DLD1 (cell line): ENCODE data around the gene DAB1.

Source experiments
- in situ Hi-C: cut with HindIII; loops from 2 replicates; pipeline ENCODE4 v1.10.0; 2017; ENCODE audit warnings: low sequenced_read_pairs

Gene DAB1

DNA sequence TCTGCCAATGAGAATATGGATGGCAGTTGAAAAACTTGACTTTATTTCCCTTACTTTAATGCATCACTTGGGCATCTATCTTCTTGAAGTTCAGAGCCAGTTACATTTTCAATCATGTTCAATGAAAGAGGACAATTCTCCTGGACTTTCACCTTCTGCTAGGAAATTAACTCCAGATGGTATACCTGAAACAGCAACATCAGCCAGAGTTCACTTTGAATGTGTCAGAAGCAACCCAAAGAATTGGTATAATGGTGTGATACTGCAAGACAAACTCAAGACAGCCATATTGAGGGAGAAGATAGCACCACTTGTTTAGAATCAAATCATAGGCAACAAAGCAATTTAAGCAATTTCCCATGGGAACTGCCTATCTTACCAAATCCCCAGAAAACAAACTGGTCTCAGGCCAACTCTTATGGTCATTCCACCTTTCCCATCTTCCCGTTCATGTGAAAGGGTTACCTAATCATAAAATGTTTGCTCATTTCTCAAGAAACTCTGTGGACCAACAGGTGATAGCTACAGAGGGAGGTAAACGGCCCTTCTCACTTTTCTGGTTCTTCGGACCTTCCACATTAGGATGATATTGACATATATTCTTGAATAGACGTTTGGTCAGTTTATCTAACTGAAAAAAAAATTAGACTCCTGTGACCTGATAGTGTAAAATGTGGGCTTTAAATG is 428.3 kb downstream of the DAB1 start:
- in situ Hi-C loops = no loop called here

DNA sequence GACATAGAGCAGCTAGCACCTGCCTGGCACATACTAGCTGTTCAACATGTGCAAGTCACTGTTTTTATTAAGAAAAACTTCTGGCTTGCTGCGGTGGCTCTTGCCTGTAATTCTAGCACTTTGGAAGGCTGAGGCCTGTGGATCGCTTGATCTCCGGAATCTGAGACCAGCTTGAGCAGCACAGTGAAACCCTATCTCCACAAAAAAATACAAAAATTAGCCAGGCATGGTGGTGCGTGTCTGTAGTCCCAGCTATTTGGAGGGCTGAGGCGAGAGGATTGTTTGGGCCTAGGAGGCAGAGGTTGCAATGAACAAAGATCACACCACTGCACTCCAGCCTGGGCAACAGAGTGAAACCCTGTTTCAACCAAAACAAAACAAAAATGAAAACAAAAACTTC is 430.4 kb downstream of the DAB1 start:
- in situ Hi-C loops = no loop called here

DNA sequence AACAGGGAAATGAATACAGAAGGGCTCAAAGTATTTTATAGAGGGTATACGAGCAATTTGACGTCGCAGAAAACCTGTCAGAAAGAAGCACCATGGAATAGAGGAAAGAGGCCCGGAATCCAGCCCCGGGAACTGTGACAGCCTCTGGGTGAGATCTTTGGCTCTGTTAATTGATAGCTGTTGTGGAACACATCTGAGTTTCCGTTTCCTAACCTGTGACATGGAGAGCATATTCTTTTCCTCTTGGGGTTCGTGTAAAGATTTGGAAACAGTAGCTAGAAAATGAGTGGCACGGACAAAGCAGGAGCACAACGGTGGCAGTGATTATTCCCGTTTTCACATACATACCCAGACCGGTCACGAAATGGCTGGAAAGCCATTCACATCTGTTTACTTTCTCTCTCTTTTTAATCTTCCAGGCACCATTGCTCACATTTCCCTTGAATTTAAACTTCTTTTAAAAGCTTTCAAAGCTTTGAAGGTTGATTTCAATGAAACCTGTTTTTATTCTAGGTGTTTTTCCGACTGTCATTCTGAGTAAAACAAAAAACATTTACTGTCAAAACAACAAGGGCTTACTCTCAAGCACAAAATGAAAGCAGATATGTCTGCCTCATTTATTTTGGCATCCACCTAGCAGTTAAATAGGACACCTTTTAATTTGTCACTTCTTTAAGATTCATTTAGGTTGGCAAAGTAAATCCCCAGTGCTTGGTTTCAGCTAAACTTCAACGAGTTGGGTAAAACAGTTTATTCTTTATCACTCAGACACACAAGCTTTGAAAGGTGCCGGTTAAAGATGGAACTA is 431.3 kb downstream of the DAB1 start:
- in situ Hi-C loops = no loop called here

DNA sequence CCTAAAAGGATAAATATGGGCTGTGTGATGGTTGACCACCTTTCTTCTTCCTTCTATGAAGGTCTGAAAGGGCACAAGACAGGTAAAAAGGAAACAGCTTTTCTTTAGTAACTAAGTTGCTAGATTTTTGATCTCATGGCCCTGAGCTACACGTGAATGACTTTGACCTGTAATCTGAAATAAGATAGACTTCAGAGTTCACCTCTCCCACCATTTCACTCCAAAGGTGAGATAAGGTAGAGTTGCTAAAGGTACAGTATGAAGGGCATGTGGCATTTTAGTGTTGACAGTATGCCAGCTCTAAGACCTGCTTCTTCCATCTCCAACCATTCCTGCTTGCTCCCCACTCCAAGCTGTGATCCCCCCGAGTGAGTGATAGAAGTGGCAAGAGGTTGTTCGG is 432.3 kb downstream of the DAB1 start:
- in situ Hi-C loops = no loop called here

DNA sequence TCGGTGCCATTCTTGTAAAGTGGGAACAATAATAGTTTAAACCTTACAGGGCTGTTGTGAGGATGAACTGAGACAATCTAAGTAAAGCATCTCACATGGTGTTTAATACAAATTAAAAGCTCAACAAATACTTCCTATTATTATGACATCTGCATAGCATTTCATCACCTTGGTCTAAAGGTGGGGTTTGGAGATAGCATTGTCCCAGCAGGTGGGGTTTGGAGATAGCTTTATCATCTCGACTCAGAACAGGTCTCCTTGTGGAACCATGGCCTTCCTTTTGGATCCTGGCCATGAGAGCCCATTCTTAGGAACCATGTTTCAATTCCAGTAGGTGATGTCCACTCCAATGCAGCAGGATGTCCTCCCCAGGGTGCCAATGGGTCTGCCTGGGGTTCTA is 437.5 kb downstream of the DAB1 start:
- in situ Hi-C loops = no loop called here

DNA sequence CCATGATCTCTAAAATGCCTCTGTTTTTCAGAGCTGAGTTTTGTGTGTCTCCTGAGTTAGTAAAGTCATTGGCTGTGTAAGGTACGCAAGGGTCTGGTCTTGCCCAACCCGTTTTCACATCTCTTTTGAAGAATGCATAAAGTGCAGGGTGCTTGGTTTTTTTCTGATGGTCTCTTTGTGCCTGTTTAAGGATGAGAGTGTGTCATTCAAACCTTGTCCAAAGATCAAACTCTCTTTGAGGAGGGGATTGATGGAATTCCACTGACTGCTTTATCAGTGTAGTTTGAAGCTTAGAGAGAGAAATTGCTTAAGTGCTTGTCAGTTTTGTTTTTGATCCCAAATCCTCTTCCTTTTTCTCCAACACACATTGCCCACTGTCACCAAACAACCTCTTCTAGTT is 438.0 kb downstream of the DAB1 start:
- in situ Hi-C loops = no loop called here

GRCh38 chr1:56983484-56983883 is 440.4 kb downstream of the DAB1 start:
- in situ Hi-C loops = no loop called here

DNA sequence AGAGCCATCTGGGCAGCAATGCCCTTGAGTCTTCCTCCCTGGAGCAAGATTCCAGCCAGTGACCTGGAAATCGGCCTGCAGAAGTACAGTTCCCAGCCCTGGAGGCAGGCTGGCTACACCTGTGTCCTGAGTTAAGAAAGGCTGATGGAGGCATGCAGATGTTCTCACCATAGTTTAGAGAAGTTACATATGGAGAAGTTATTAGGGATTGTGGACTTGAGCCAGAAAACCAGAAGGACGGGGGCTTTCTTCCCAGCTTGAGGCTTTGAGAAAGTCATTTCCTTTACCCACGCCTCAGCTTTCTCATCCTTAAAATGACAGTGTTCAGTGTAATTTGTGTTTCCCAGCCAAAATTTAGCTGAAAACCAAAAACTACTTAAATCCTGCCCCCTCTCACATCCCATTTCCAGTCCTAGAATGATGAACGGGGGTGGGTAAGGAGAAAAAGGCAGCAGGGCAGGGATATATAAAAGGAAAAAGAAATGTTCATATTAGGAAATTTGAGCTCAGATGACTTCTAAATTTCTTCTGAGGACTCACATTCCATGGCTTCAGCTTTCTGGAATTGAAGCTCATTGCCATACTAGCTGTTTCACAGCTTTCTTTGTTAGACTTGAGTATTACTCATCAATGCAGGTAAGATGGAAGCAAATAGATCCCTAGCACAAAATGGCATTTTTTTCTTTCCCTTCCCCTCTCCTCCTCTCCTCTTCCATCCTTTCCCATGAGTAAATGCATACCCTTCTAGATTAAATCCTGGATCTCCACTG is 443.7 kb downstream of the DAB1 start:
- in situ Hi-C loops = no loop called here

GRCh38 chr1:56978819-56979218 is 445.0 kb downstream of the DAB1 start:
- in situ Hi-C loops = no loop called here

DNA sequence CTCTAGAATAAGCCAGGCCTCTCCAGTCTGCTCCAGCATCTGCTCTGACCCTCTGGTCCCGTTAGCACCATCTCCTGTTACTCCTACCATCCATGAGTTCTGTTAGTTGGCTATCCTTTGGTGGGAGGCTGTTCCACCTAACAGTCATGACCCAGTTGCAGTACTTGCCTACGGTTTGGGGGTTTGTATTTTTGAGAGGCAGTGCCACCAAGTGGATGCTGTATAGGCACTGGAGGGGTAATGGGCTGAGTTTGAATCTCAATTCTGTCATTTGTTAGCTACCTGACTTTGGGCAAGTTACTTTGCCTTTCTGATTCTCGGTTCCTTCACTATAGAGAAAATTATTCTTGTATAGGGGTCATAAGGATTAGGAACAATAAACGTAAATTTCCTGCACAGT is 445.9 kb downstream of the DAB1 start:
- in situ Hi-C loops = no loop called here

DNA sequence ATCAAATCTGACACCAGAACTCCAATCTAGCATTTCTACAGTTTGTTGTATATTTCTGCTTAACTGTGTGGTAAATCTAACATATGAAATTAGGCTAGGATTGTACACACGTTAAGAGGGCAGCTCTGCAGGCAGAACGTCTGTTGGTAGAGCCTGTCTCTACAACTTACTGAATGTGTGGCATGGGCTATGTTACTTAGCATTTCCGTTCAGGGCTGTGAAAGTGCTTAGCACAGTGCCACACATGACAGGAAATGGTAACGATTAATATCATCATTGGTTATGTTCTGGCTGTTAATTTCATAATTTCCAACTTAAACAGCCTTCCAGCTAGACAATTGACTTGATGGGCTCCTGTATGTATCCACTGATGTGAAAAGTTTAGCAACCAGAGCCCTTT is 448.4 kb downstream of the DAB1 start:
- in situ Hi-C loops = no loop called here

DNA sequence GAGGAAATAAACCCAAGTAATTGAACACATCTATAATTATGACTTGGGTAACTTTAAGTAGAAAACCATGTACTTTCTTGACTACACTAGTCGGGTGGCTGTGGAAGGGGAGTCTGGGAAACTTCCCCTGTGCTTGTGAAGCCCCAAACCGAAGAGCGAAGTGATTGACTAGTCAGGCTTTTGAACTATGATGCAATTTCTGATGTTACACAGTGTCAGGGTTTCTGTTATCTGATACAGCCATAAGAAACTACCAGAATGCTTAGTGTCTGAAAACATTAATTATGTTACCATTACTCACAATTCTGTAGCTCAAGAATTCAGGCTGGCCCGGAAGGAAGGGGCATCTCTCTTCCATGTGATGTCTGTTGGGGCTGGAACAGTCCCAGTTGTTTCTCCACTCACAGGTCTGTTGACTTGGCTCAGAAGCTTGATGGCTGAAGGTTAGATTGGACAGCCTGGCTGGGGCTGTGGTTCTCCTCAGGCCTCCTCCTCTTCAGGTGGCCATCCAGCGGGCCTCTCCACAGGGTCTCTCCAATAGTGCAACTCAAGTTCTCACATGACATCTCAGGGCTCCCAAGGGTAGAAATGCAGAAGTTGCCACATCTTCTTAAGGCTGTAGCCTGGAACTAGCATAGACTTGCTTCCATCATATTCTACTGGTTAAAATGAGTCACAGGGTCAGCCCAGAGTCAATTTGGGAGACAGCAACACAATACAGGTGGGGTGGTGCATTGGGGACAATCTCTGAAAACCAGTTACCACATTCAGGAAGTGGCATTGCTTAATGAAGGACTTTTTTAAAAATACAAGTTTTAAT is 449.7 kb downstream of the DAB1 start:
- in situ Hi-C loops = no loop called here

DNA sequence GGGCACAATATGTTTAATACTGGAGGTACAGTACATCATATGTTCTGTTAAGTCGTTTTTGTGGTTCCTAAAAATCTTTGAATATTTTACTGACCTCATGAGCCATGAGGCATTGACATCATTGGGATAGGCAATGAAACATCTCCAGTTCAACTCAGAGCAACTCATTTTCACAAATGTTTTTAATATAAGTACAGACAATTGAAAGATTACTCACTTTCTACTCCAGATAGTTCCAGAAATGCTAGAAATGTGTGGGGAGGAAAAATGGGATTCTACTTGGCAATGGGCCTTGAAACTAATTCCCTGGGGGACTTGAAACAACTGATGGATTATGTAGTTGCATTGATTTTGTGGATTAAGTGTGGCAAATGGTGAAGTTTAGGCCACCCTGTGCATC is 450.9 kb downstream of the DAB1 start:
- in situ Hi-C loops = no loop called here

- in situ Hi-C loops = no loop called here
These were observed 453.6 kb downstream of the DAB1 start for GRCh38 chr1:56970280-56970679.

DNA sequence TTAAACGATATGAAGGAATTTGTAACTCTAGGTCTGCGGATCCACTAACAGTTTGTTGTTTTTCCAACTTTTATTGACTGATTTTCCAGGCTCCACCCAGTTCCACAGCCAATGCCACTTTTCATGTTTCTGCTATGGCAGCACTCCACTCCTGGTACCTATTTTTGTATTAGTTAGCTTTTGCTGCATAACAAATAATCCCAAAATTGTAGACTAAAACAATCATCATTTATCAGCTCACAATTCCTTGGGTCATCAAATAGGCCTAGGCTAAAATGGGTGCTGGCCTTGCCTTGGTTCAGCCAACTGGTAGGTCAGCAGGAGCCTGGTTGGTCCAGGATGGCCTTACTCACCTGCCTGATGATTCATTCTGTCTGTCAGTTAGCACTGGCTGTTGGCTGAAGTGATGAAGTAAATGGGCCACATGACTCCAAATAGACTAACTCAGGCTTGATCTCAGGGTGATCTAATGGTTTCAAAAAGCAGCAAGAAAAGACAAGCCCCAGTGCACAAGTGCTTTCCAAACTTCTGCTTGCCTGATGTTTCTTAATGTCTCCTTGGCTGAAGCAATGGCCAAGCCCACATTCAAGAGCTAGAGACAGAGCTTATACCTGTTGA is 454.9 kb downstream of the DAB1 start:
- in situ Hi-C loops = no loop called here

DNA sequence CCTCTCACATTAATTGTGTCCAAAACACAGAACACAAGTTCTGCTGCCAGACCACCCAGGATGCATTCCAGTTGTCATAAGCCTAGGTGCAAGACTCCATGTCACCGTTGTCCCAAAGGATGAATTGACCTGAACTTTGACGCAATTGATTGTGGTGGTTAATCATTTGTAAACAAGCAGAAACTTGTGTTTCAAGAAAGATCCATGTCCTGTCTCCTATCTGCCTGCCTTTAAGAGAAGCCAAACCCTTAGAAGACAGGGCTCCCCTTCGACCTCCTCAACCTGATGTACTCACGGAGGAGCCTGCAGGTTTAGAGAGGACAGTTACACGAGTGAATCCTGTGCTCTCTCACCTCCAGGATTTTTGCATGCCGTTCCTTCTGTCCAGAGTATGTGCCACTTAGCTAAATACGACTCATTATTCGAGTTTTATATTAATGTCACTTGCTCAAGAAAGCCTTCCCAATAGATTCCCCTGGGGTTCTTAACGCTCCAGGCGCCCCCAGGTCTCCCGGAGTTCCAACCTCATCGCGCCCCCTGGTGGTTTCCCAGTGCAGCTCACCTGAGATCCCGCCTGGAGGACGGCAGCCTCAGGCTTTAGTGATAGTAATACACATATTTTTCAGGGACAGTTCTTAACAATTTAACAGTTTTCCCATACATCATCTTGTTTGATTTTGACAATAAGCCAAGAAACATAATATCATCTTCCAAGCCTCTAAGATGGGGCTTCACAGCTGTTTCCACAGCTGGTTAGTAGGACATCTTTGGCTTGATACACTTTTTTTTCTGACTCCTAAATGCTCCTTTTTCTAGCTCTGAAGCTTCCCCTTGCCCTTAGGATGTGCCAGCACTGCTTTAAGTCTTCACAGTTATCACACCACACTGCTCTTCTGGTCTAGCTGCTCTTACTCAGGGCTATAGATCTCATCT is 455.7 kb downstream of the DAB1 start:
- in situ Hi-C loops = no loop called here

DNA sequence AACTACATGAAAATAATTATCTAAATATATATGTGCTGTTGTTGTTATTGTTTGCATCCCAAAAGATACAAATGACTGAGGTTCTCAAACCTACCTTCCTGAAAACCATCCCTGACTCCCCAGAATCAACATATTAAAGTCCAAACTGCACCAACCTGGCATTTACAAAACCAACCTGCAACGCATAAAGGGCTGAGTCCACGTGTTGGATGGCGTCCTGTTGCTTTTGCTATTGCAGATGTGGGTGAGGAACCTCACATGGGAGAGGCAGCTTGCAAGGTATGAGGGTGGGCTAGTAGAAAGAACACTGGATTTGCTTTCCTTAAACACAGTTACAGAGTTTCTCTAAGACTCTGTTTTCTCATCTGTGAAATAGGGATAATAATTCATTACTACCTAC is 456.5 kb downstream of the DAB1 start:
- in situ Hi-C loops = no loop called here

DNA sequence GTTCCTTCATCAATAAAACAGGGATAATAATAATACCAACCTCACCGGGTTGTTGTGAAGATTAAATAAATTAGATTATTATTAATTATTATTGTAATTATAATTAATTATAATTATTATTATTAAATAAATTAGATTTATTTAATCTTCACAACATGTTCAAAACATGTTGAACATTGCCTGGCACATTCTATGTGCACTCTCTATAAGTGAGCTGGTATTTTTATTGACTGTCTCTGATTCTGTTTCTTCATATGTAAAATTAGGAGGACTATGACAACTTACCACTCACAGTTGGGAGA is 457.2 kb downstream of the DAB1 start:
- in situ Hi-C loops = no loop called here

- in situ Hi-C loops = no loop called here
These were observed 457.8 kb downstream of the DAB1 start, which contains the start of gene C8B for GRCh38 chr1:56965916-56966697. TSS of gene C8B (minus strand) at chr1:56966015. CDS start at chr1:56965948, 67 bp downstream.
